H1 (cell line): ENCODE data around the gene KLC4. TPM values are rescaled to one million over a fixed set of nuclear protein-coding genes. Genes with fewer than 3 reads are reported as not detected.

ENCODE experiments used
- BACH1 ChIP-seq: IDR thresholded peaks from 2 replicates; pipeline ENCODE4 v1.6.1; 2012; ENCODE audit warnings: low read length, improper control_type of control experiment
- EGR1 ChIP-seq: IDR thresholded peaks from 2 replicates; pipeline ENCODE4 v1.6.1; 2011; ENCODE audit warnings: low read depth, low read length, borderline replicate concordance
- EZH2 ChIP-seq: fragments of 200-600 bp; sonication (generic); IDR thresholded peaks from 2 replicates; pipeline ENCODE4 v1.7.1; 2012; ENCODE audit warnings: low read depth, mild to moderate bottlenecking, moderate library complexity, low read length, inconsistent platforms; ENCODE audit not compliant: severe bottlenecking
- KDM4A ChIP-seq: IDR thresholded peaks from one replicate; pipeline ENCODE4 v1.7.1; 2012; ENCODE audit warnings: low read depth, mild to moderate bottlenecking, moderate library complexity, low read length, inconsistent platforms; ENCODE audit not compliant: severe bottlenecking
- KDM5A ChIP-seq: fragments of 200-600 bp; IDR thresholded peaks from 2 replicates; pipeline ENCODE4 v1.7.1; 2012; ENCODE audit warnings: mild to moderate bottlenecking, low read length, inconsistent platforms, mixed read lengths
- NANOG ChIP-seq: IDR thresholded peaks from 2 replicates; pipeline ENCODE4 v1.6.1; 2011; ENCODE audit warnings: low read length, low read depth, mild to moderate bottlenecking, inconsistent platforms; ENCODE audit not compliant: insufficient read depth, poor library complexity, severe bottlenecking
- PHF8 ChIP-seq: fragments of 200-600 bp; sonication (generic); conservative IDR thresholded peaks from 2 replicates; pipeline ENCODE4 v1.7.1; 2012; ENCODE audit warnings: low read depth, mild to moderate bottlenecking, inconsistent platforms, low read length, moderate library complexity
- POLR2AphosphoS5 ChIP-seq: IDR thresholded peaks from 2 replicates; pipeline ENCODE4 v1.6.1; 2011; ENCODE audit warnings: low read depth, low read length
- POU5F1 ChIP-seq: IDR thresholded peaks from 2 replicates; pipeline ENCODE4 v1.6.1; 2011; ENCODE audit warnings: low read depth, mild to moderate bottlenecking, low read length, moderate library complexity
- RBBP5 ChIP-seq: IDR thresholded peaks from 2 replicates; pipeline ENCODE4 v1.7.1; 2012; ENCODE audit warnings: low read depth, mild to moderate bottlenecking, inconsistent platforms, low read length, moderate library complexity, borderline replicate concordance
- RFX5 ChIP-seq: IDR thresholded peaks from 2 replicates; pipeline ENCODE4 v1.6.1; 2011; ENCODE audit warnings: low read depth, low read length, improper control_type of control experiment, borderline replicate concordance
- SIN3A ChIP-seq, 2 experiments: IDR thresholded peaks in 1 of 2; conservative IDR thresholded peaks in 1 of 2; 2 replicates each; pipeline ENCODE4 v1.6.1; 2011 to 2012; ENCODE audit warnings: low read length in 2 of 2, improper control_type of control experiment in 1 of 2, low read depth in 1 of 2, mild to moderate bottlenecking in 1 of 2
- SIX5 ChIP-seq: IDR thresholded peaks from 2 replicates; pipeline ENCODE4 v1.6.1; 2011; ENCODE audit warnings: mild to moderate bottlenecking, low read depth, low read length
- SP4 ChIP-seq: IDR thresholded peaks from 2 replicates; pipeline ENCODE4 v1.6.1; 2012; ENCODE audit warnings: low read length, inconsistent platforms
- SRF ChIP-seq: IDR thresholded peaks from 2 replicates; pipeline ENCODE4 v1.6.1; 2011; ENCODE audit warnings: mild to moderate bottlenecking, low read depth, low read length, moderate library complexity
- SUZ12 ChIP-seq: fragments of 200-600 bp; sonication (generic); IDR thresholded peaks from 2 replicates; pipeline ENCODE4 v1.6.1; 2012; ENCODE audit warnings: mild to moderate bottlenecking, inconsistent platforms, low read length, moderate library complexity, mixed read lengths
- TAF1 ChIP-seq: IDR thresholded peaks from 2 replicates; pipeline ENCODE4 v1.6.1; 2011; ENCODE audit warnings: mild to moderate bottlenecking, low read depth, low read length
- TAF7 ChIP-seq: optimal IDR thresholded peaks from 2 replicates; pipeline ENCODE3; 2011; ENCODE audit warnings: low read depth, mild to moderate bottlenecking, inconsistent platforms, low read length, moderate library complexity, borderline replicate concordance
- polyA plus RNA-seq, 7 experiments: library from polyadenylated mRNA; depleted of rRNA in 3 of 7; stranded (reverse) in 5 of 7; unstranded in 2 of 7; fragments of >200 nt in 5 of 7; fragments of 200-250 nt in 2 of 7; gene quantifications; 1 replicate in 5 of 7; 2 replicates in 1 of 7; 4 replicates in 1 of 7; pipeline versions ENCODE4 v1.2.1 to v1.2.3, GENCODE V29; 2011 to 2013; ENCODE audit warnings: missing spikeins in 2 of 7, mixed read lengths in 2 of 7
- total RNA-seq: library from RNA; stranded (reverse); fragmentation: NEBNext Ultra II Directional; extraction: Animal tissue kit (Norgen Biotek cat#: 25700); gene quantifications from 2 replicates; pipeline ENCODE4 v1.2.1, GENCODE V29; 2021
- TF ChIP-seq, protein P1 (sequence below): IDR thresholded peaks from 2 replicates; pipeline ENCODE4 v1.6.1; 2011; ENCODE audit warnings: low read depth, mild to moderate bottlenecking, low read length; ENCODE audit not compliant: insufficient read depth
- TF ChIP-seq, protein P2 (sequence below): IDR thresholded peaks from 2 replicates; pipeline ENCODE4 v1.6.1; 2012; ENCODE audit warnings: low read length, inconsistent platforms
- TF ChIP-seq, protein P3 (sequence below): IDR thresholded peaks from 2 replicates; pipeline ENCODE4 v1.6.1; 2012; ENCODE audit warnings: inconsistent platforms

KLC4 gene
- total and polyA plus RNA-seq, 2 of the 8 experiments (the other 6 are each of a cell fraction or from before 2014, with no cell fraction given): 15.7 to 28.5 TPM

DNA sequence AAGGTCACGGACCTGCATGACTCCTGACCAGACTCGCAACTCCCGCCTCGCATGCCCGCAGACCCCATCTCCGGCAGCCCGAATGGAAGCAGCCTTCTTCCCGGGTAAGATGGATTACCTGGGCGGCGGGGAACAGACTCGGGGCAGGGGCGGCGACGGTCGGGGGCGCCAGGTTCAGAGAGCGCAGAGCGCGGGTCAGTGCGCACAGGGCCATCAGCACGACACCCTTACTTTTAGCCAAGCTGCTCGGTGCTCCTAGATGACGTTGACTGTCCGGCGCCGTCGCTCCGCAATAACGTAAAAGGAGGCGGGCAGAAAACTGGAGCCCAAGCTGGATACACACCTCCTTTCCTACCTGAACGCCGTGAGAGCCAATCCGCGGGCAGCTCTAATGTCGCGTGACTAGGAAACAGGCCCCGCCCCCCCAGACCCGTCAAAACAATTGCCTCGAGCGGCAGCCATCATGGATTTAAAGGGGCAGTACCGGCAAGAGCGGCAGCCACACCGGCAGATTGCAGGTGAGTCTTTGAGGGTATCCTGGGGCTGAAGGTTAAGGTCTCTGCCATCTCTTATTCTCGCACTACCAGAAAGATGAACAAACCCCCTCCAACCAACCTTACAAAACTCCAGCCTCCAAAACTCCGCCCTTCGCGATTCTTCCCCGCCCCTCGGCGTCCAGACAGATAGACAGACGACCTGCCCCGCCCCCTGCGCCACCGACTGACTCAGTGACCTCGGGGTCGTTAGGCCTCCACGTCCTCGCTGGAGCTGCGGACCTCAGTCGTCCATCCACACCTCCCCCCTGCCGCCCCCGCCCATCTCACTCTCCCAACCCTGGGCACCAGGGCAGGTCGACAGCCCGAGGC is at the start of gene KLC4, which contains the start of gene MRPL2 (continued):
- TF ChIP-seq SP4: no peak
- no peak for TF ChIP-seq EGR1
- TF ChIP-seq KDM4A: peak; percentile 100
- peak; percentile 97 for TF ChIP-seq PHF8
- no peak for TF ChIP-seq SUZ12
- TF ChIP-seq, protein P1, sequence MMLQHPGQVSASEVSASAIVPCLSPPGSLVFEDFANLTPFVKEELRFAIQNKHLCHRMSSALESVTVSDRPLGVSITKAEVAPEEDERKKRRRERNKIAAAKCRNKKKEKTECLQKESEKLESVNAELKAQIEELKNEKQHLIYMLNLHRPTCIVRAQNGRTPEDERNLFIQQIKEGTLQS: peak; percentile 96
- no peak for TF ChIP-seq SIX5
- TF ChIP-seq, protein P2, sequence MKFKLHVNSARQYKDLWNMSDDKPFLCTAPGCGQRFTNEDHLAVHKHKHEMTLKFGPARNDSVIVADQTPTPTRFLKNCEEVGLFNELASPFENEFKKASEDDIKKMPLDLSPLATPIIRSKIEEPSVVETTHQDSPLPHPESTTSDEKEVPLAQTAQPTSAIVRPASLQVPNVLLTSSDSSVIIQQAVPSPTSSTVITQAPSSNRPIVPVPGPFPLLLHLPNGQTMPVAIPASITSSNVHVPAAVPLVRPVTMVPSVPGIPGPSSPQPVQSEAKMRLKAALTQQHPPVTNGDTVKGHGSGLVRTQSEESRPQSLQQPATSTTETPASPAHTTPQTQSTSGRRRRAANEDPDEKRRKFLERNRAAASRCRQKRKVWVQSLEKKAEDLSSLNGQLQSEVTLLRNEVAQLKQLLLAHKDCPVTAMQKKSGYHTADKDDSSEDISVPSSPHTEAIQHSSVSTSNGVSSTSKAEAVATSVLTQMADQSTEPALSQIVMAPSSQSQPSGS: no peak
- TF ChIP-seq POLR2AphosphoS5: peak; percentile 99
- TF ChIP-seq POU5F1: no peak
- TF ChIP-seq RFX5: peak; percentile 24; the same call in 1 of the 2 replicates
- no peak for TF ChIP-seq EZH2
- TF ChIP-seq, protein P3, sequence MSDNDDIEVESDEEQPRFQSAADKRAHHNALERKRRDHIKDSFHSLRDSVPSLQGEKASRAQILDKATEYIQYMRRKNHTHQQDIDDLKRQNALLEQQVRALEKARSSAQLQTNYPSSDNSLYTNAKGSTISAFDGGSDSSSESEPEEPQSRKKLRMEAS: peak; percentile 74
- no peak for TF ChIP-seq BACH1
- peak; percentile 94 for TF ChIP-seq TAF1
- peak; percentile 89 for TF ChIP-seq SRF
- TF ChIP-seq NANOG: no peak
- peak; percentile 82 to 86; a peak in 2 of 4 replicates for TF ChIP-seq SIN3A (conservative IDR thresholded peaks at IDR 0.05 in 1 of 2, IDR thresholded peaks at IDR 0.05 in 1 of 2; ENCODE audit: low read depth in 1 of 2, low read length in 2 of 2)
- TF ChIP-seq RBBP5: no peak; the same call in none of the 2 replicates
- peak; percentile 84 for TF ChIP-seq TAF7
- peak; percentile 95 for TF ChIP-seq KDM5A
